Measurements from ENCODE around the gene CASTOR2. TPM values are rescaled to one million over a fixed set of nuclear protein-coding genes. Genes with fewer than 3 reads are reported as not detected.
"Not testable (repeated sequence)": the region's sequence is repeated elsewhere in the genome, so short reads cannot be mapped to it uniquely, and the experiment has no call there.

The CASTOR2 gene
- total and polyA plus RNA-seq, 5 donors from 2014 or later, result 0.31 to 9.8 (median 0.96) TPM

DNA sequence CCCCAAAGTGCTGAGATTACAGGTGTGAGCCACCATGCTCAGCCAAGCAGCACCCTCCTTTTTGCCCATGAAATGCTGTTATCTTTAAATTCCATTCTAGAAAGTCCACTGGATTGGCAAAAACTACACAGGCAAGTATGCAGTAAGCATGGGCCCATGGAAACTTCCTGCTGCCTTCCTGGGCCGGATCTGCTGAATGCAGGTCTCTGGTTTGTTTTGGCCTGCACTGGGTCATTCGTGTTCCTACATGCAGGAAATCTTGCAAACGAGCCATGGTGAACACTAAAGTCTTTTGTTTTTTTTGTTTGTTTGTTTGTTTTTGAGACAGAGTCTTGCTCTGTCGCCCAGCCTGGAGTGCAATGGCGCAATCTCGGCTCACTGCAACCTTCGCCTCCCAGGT is 7.9 kb downstream of the CASTOR2 start:
- H3K9me3 ChIP-seq (ENCODE audit: control insufficient read depth in 2 of 2, low read length in 2 of 2); DNase-seq; ATAC-seq (ENCODE audit: low read depth in 2 of 2); H3K4me3 ChIP-seq (ENCODE audit: low read depth, low read length); H3K36me3 ChIP-seq (ENCODE audit: control insufficient read depth, insufficient read depth, low read length); H3K4me1 Mint-ChIP-seq; H3K27ac Mint-ChIP-seq; H3K36me3 Mint-ChIP-seq; H3K27me3 ChIP-seq (ENCODE audit: control insufficient read depth, insufficient read depth, low read length); H3K4me3 Mint-ChIP-seq; H3K4me1 ChIP-seq (ENCODE audit: control insufficient read depth, insufficient read depth, low read length, poor library complexity, severe bottlenecking); H3K9me3 Mint-ChIP-seq; H3K27ac ChIP-seq (ENCODE audit: insufficient read depth, low read length, poor library complexity, severe bottlenecking); H3K27me3 Mint-ChIP-seq: not testable (repeated sequence)

- not testable (repeated sequence) for H3K27ac Mint-ChIP-seq; H3K9me3 ChIP-seq (ENCODE audit: control insufficient read depth in 2 of 2, low read length in 2 of 2); H3K27ac ChIP-seq (ENCODE audit: insufficient read depth, low read length, poor library complexity, severe bottlenecking); H3K36me3 ChIP-seq (ENCODE audit: control insufficient read depth, insufficient read depth, low read length); H3K4me3 Mint-ChIP-seq; ATAC-seq (ENCODE audit: low read depth in 2 of 2); H3K4me3 ChIP-seq (ENCODE audit: low read depth, low read length); H3K4me1 ChIP-seq (ENCODE audit: control insufficient read depth, insufficient read depth, low read length, poor library complexity, severe bottlenecking); H3K9me3 Mint-ChIP-seq; DNase-seq; H3K27me3 Mint-ChIP-seq; H3K4me1 Mint-ChIP-seq; H3K27me3 ChIP-seq (ENCODE audit: control insufficient read depth, insufficient read depth, low read length); H3K36me3 Mint-ChIP-seq
Measured at GRCh38 chr7:74975959-74976358, 11.5 kb downstream of the CASTOR2 start.

- H3K9me3 ChIP-seq (ENCODE audit: control insufficient read depth in 2 of 2, low read length in 2 of 2); H3K4me1 ChIP-seq (ENCODE audit: control insufficient read depth, insufficient read depth, low read length, poor library complexity, severe bottlenecking); H3K27me3 Mint-ChIP-seq; H3K27ac ChIP-seq (ENCODE audit: insufficient read depth, low read length, poor library complexity, severe bottlenecking); H3K4me3 ChIP-seq (ENCODE audit: low read depth, low read length); DNase-seq; H3K9me3 Mint-ChIP-seq; H3K27me3 ChIP-seq (ENCODE audit: control insufficient read depth, insufficient read depth, low read length); ATAC-seq (ENCODE audit: low read depth in 2 of 2); H3K4me1 Mint-ChIP-seq; H3K36me3 ChIP-seq (ENCODE audit: control insufficient read depth, insufficient read depth, low read length); H3K4me3 Mint-ChIP-seq; H3K27ac Mint-ChIP-seq; H3K36me3 Mint-ChIP-seq: not testable (repeated sequence)
Measured at GRCh38 chr7:74977523-74977922, 13.0 kb downstream of the CASTOR2 start.

- H3K4me3 ChIP-seq (ENCODE audit: low read depth, low read length); H3K9me3 Mint-ChIP-seq; H3K27ac ChIP-seq (ENCODE audit: insufficient read depth, low read length, poor library complexity, severe bottlenecking); H3K27me3 Mint-ChIP-seq; H3K4me1 Mint-ChIP-seq; ATAC-seq (ENCODE audit: low read depth in 2 of 2); H3K9me3 ChIP-seq (ENCODE audit: control insufficient read depth in 2 of 2, low read length in 2 of 2); H3K4me1 ChIP-seq (ENCODE audit: control insufficient read depth, insufficient read depth, low read length, poor library complexity, severe bottlenecking); H3K27ac Mint-ChIP-seq; H3K36me3 Mint-ChIP-seq; H3K4me3 Mint-ChIP-seq; H3K27me3 ChIP-seq (ENCODE audit: control insufficient read depth, insufficient read depth, low read length); H3K36me3 ChIP-seq (ENCODE audit: control insufficient read depth, insufficient read depth, low read length); DNase-seq: not testable (repeated sequence)
Measured at GRCh38 chr7:74988436-74988835, 23.9 kb downstream of the CASTOR2 start.

DNA sequence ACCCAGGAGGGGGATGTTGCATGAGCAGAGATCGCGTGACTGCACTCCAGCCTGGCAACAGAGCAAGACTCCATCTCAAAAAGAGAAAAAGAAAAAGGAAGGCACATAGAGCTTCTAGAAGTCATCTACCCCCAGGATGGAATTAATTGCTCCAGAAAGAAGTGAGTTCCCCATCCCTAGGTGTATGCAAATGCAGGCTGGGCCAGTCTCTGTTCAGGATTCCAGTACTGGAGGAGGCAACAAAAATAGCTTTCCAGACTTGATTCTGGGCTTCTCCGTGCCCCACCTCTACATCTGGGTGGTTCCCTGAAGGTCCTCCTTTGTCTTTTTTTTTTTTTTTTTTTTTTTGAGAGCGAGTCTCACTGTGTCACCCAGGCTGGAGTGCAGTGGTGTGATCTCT is 28.6 kb downstream of the CASTOR2 start:
- H3K27me3 Mint-ChIP-seq, result no peaks in the 10 kb centered on the region
- H3K4me1 Mint-ChIP-seq, result peaks cover 0 to 4% (median 2%) of the 10 kb centered on the region in 4 donors
- DNase-seq (no peak), ATAC-seq (ENCODE audit: low read depth in 2 of 2) (no peak)
- Histone ChIP-seq H3K9me3 (ENCODE audit: control insufficient read depth in 2 of 2, low read length in 2 of 2) (no peaks in the 10 kb centered on the region), H3K27ac (ENCODE audit: insufficient read depth, low read length, poor library complexity, severe bottlenecking) (no peak overlapping the region), H3K4me3 (ENCODE audit: low read depth, low read length) (no peak overlapping the region), H3K36me3 (ENCODE audit: control insufficient read depth, insufficient read depth, low read length) (no peaks in the 10 kb centered on the region), H3K27me3 (ENCODE audit: control insufficient read depth, insufficient read depth, low read length) (no peaks in the 10 kb centered on the region), H3K4me1 (ENCODE audit: control insufficient read depth, insufficient read depth, low read length, poor library complexity, severe bottlenecking) (no peaks in the 10 kb centered on the region)
- H3K9me3 Mint-ChIP-seq, result no peaks in the 10 kb centered on the region
- no peak overlapping the region for H3K27ac Mint-ChIP-seq
- no peak overlapping the region for H3K4me3 Mint-ChIP-seq
- no peaks in the 10 kb centered on the region for H3K36me3 Mint-ChIP-seq

GRCh38 chr7:74994869-74995543 is 30.5 kb downstream of the CASTOR2 start:
- H3K9me3 ChIP-seq (ENCODE audit: control insufficient read depth in 2 of 2, low read length in 2 of 2); H3K36me3 Mint-ChIP-seq; H3K4me3 ChIP-seq (ENCODE audit: low read depth, low read length); H3K27me3 Mint-ChIP-seq; H3K27me3 ChIP-seq (ENCODE audit: control insufficient read depth, insufficient read depth, low read length); DNase-seq; H3K27ac ChIP-seq (ENCODE audit: insufficient read depth, low read length, poor library complexity, severe bottlenecking); H3K4me1 Mint-ChIP-seq; H3K9me3 Mint-ChIP-seq; H3K4me3 Mint-ChIP-seq; H3K36me3 ChIP-seq (ENCODE audit: control insufficient read depth, insufficient read depth, low read length); ATAC-seq (ENCODE audit: low read depth in 2 of 2); H3K4me1 ChIP-seq (ENCODE audit: control insufficient read depth, insufficient read depth, low read length, poor library complexity, severe bottlenecking): not testable (repeated sequence)
- peak overlapping the region in 1 of 3 donors; percentile 78 for H3K27ac Mint-ChIP-seq

GRCh38 chr7:74996361-74996760 is 31.9 kb downstream of the CASTOR2 start:
- not testable (repeated sequence) for H3K4me3 Mint-ChIP-seq; H3K9me3 ChIP-seq (ENCODE audit: control insufficient read depth in 2 of 2, low read length in 2 of 2); DNase-seq; H3K4me3 ChIP-seq (ENCODE audit: low read depth, low read length); H3K4me1 Mint-ChIP-seq; H3K27ac ChIP-seq (ENCODE audit: insufficient read depth, low read length, poor library complexity, severe bottlenecking); H3K27me3 Mint-ChIP-seq; H3K27ac Mint-ChIP-seq; H3K36me3 ChIP-seq (ENCODE audit: control insufficient read depth, insufficient read depth, low read length); H3K27me3 ChIP-seq (ENCODE audit: control insufficient read depth, insufficient read depth, low read length); H3K36me3 Mint-ChIP-seq; ATAC-seq (ENCODE audit: low read depth in 2 of 2); H3K4me1 ChIP-seq (ENCODE audit: control insufficient read depth, insufficient read depth, low read length, poor library complexity, severe bottlenecking); H3K9me3 Mint-ChIP-seq

GRCh38 chr7:74997811-74998210 is 33.3 kb downstream of the CASTOR2 start:
- not testable (repeated sequence) for H3K27me3 Mint-ChIP-seq, H3K36me3 Mint-ChIP-seq, H3K27ac Mint-ChIP-seq

More at GRCh38 chr7:74997811-74998210, 33.3 kb downstream of the CASTOR2 start:
- not testable (repeated sequence) for H3K4me3 Mint-ChIP-seq; H3K9me3 Mint-ChIP-seq; H3K27ac ChIP-seq (ENCODE audit: insufficient read depth, low read length, poor library complexity, severe bottlenecking); H3K9me3 ChIP-seq (ENCODE audit: control insufficient read depth in 2 of 2, low read length in 2 of 2); H3K36me3 ChIP-seq (ENCODE audit: control insufficient read depth, insufficient read depth, low read length); H3K27me3 ChIP-seq (ENCODE audit: control insufficient read depth, insufficient read depth, low read length); H3K4me1 ChIP-seq (ENCODE audit: control insufficient read depth, insufficient read depth, low read length, poor library complexity, severe bottlenecking); H3K4me1 Mint-ChIP-seq; ATAC-seq (ENCODE audit: low read depth in 2 of 2); H3K4me3 ChIP-seq (ENCODE audit: low read depth, low read length)
- peak in 1 of 3 donors; percentile 19 for DNase-seq

Measured in CD4-positive, CD25-positive, alpha-beta regulatory T cell (primary cell).